ENCODE measurements around the gene AFAP1.

AFAP1 gene

DNA sequence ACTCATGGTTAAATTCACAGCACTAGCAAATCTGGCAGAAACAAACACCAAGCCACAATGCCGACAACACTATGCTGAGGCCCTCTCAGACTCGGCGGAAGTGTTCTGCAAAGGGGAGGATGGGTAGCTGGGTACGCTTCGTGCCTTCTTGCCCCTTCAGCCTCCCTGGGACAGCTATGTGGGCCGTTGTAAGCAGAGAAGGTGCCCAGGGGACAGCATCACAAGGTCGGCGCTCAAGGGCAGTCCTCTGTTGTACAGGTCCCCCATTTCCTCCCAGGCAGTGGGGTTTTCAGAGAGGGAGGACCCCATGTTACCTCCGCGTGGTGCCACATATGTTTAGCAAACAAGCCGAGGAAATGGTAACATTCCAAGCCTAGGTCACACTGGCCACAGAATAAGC, 173.6 kb downstream of the AFAP1 start:
- H2BK12ac ChIP-seq (ENCODE audit: low read length) = no peak overlapping the region
- H3K27me3 ChIP-seq (ENCODE audit: insufficient read depth, low read length) = no peaks in the 10 kb centered on the region
- H3K79me2 ChIP-seq (ENCODE audit: control insufficient read depth, insufficient read depth, low read length, poor library complexity) = no peaks in the 10 kb centered on the region
- no peak overlapping the region for H4K91ac ChIP-seq (ENCODE audit: low read depth, low read length)
- H4K8ac ChIP-seq (ENCODE audit: low read depth, low read length) = no peak overlapping the region
- H2AK5ac ChIP-seq (ENCODE audit: low read length) = no peak overlapping the region
- no peak overlapping the region for H3K14ac ChIP-seq (ENCODE audit: low read length)
- H3K4me3 ChIP-seq (ENCODE audit: low read depth, low read length) = no peak overlapping the region
- H2BK120ac ChIP-seq (ENCODE audit: insufficient read depth, low read length, poor library complexity) = no peak overlapping the region
- no CpG with 5 or more reads among the region's 11 CpGs for WGBS (ENCODE audit: extremely low coverage, insufficient coverage, insufficient read length)
- H3K9me3 ChIP-seq (ENCODE audit: insufficient read depth, low read depth, low read length) = no peaks in the 10 kb centered on the region
- no peak for DNase-seq
- H2BK5ac ChIP-seq (ENCODE audit: low read depth, low read length, poor library complexity) = no peak overlapping the region
- H3K79me1 ChIP-seq (ENCODE audit: low read length) = no peaks in the 10 kb centered on the region
- H3K18ac ChIP-seq (ENCODE audit: low read length) = no peak overlapping the region
- H3K4ac ChIP-seq (ENCODE audit: low read depth, low read length) = no peak overlapping the region
- no peak overlapping the region for H3K9ac ChIP-seq (ENCODE audit: low read length)
- H3K36me3 ChIP-seq (ENCODE audit: control insufficient read depth in 1 of 2, insufficient read depth in 2 of 2, low read length in 2 of 2) = peaks cover 63 to 71% of the 10 kb centered on the region in 2 experiments
- H3K27ac ChIP-seq (ENCODE audit: low read depth, low read length) = no peak overlapping the region
- no peak overlapping the region for H3K23ac ChIP-seq (ENCODE audit: low read length)
- H3K4me2 ChIP-seq (ENCODE audit: low read length) = no peak overlapping the region
- H2AFZ ChIP-seq (ENCODE audit: insufficient read depth, low read length, poor library complexity) = no peak overlapping the region
- peaks cover 9 to 11% of the 10 kb centered on the region in 2 experiments for H3K4me1 ChIP-seq (ENCODE audit: control insufficient read depth in 1 of 2, insufficient read depth in 2 of 2, low read length in 2 of 2)
- H4K12ac ChIP-seq (ENCODE audit: low read depth, low read length) = no peak overlapping the region

GRCh38 chr4:7765666-7766065, 174.0 kb downstream of the AFAP1 start:
- Histone ChIP-seq H3K79me2 (ENCODE audit: control insufficient read depth, insufficient read depth, low read length, poor library complexity) (no peaks in the 10 kb centered on the region), H2AFZ (ENCODE audit: insufficient read depth, low read length, poor library complexity) (no peak overlapping the region), H3K4ac (ENCODE audit: low read depth, low read length) (no peak overlapping the region), H2AK5ac (ENCODE audit: low read length) (no peak overlapping the region), H3K36me3 (ENCODE audit: control insufficient read depth in 1 of 2, insufficient read depth in 2 of 2, low read length in 2 of 2) (peaks cover 62 to 70% of the 10 kb centered on the region in 2 experiments), H3K27me3 (ENCODE audit: insufficient read depth, low read length) (no peaks in the 10 kb centered on the region), H3K18ac (ENCODE audit: low read length) (no peak overlapping the region), H3K9ac (ENCODE audit: low read length) (no peak overlapping the region), H3K14ac (ENCODE audit: low read length) (no peak overlapping the region), H4K91ac (ENCODE audit: low read depth, low read length) (no peak overlapping the region), H3K4me2 (ENCODE audit: low read length) (no peak overlapping the region), H3K9me3 (ENCODE audit: insufficient read depth, low read depth, low read length) (no peaks in the 10 kb centered on the region), H3K4me3 (ENCODE audit: low read depth, low read length) (no peak overlapping the region), H3K27ac (ENCODE audit: low read depth, low read length) (no peak overlapping the region), H4K12ac (ENCODE audit: low read depth, low read length) (no peak overlapping the region), H3K79me1 (ENCODE audit: low read length) (no peaks in the 10 kb centered on the region), H3K23ac (ENCODE audit: low read length) (no peak overlapping the region), H2BK12ac (ENCODE audit: low read length) (no peak overlapping the region), H2BK120ac (ENCODE audit: insufficient read depth, low read length, poor library complexity) (no peak overlapping the region), H4K8ac (ENCODE audit: low read depth, low read length) (no peak overlapping the region), H3K4me1 (ENCODE audit: control insufficient read depth in 1 of 2, insufficient read depth in 2 of 2, low read length in 2 of 2) (peaks cover 9 to 11% of the 10 kb centered on the region in 2 experiments), H2BK5ac (ENCODE audit: low read depth, low read length, poor library complexity) (no peak overlapping the region)
- no peak for DNase-seq
- WGBS (ENCODE audit: extremely low coverage, insufficient coverage, insufficient read length) = no CpG with 5 or more reads among the region's 12 CpGs

- H3K4me1 ChIP-seq (ENCODE audit: control insufficient read depth in 1 of 2, insufficient read depth in 2 of 2, low read length in 2 of 2) = peaks cover 9 to 11% of the 10 kb centered on the region in 2 experiments
- H3K14ac ChIP-seq (ENCODE audit: low read length) = no peak overlapping the region
- H4K12ac ChIP-seq (ENCODE audit: low read depth, low read length) = no peak overlapping the region
- no peak overlapping the region for H2AK5ac ChIP-seq (ENCODE audit: low read length)
- H3K36me3 ChIP-seq (ENCODE audit: control insufficient read depth in 1 of 2, insufficient read depth in 2 of 2, low read length in 2 of 2) = peaks cover 64 to 65% of the 10 kb centered on the region in 2 experiments
- no peaks in the 10 kb centered on the region for H3K79me1 ChIP-seq (ENCODE audit: low read length)
- no peaks in the 10 kb centered on the region for H3K27me3 ChIP-seq (ENCODE audit: insufficient read depth, low read length)
- H2AFZ ChIP-seq (ENCODE audit: insufficient read depth, low read length, poor library complexity) = no peak overlapping the region
- no peak overlapping the region for H3K4ac ChIP-seq (ENCODE audit: low read depth, low read length)
- H4K91ac ChIP-seq (ENCODE audit: low read depth, low read length) = no peak overlapping the region
- no peak overlapping the region for H3K27ac ChIP-seq (ENCODE audit: low read depth, low read length)
- no peak overlapping the region for H4K8ac ChIP-seq (ENCODE audit: low read depth, low read length)
- no peak overlapping the region for H3K4me3 ChIP-seq (ENCODE audit: low read depth, low read length)
- no peak overlapping the region for H2BK5ac ChIP-seq (ENCODE audit: low read depth, low read length, poor library complexity)
- H3K4me2 ChIP-seq (ENCODE audit: low read length) = no peak overlapping the region
- no peak overlapping the region for H3K23ac ChIP-seq (ENCODE audit: low read length)
- DNase-seq = no peak
- WGBS (ENCODE audit: extremely low coverage, insufficient coverage, insufficient read length) = no CpG with 5 or more reads among the region's 5 CpGs
- H3K9ac ChIP-seq (ENCODE audit: low read length) = no peak overlapping the region
- H2BK120ac ChIP-seq (ENCODE audit: insufficient read depth, low read length, poor library complexity) = no peak overlapping the region
- no peak overlapping the region for H2BK12ac ChIP-seq (ENCODE audit: low read length)
- no peaks in the 10 kb centered on the region for H3K9me3 ChIP-seq (ENCODE audit: insufficient read depth, low read depth, low read length)
- H3K79me2 ChIP-seq (ENCODE audit: control insufficient read depth, insufficient read depth, low read length, poor library complexity) = no peaks in the 10 kb centered on the region
- no peak overlapping the region for H3K18ac ChIP-seq (ENCODE audit: low read length)
Observed at GRCh38 chr4:7764466-7764865, 175.2 kb downstream of the AFAP1 start.

DNA sequence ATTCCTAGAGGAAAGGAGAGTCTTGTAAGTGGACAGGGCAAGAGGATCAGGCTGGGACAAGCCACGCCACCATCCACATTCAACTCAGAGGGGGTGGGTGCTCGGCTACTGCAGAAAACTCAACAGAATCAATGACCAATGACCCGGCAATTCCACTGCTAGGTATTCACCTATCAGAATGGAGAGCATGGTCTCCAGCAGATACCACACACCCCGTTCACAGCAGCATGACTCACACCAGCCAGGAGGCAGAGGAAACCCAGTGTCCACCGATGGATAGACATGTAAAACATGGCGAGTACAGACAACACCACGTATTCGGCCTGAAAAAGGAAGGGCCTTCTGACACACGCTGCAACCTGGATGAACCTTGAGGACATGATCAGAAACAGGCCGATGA, 175.9 kb downstream of the AFAP1 start:
- no peak overlapping the region for H2AFZ ChIP-seq (ENCODE audit: insufficient read depth, low read length, poor library complexity)
- H3K14ac ChIP-seq (ENCODE audit: low read length) = no peak overlapping the region
- no peaks in the 10 kb centered on the region for H3K27me3 ChIP-seq (ENCODE audit: insufficient read depth, low read length)
- no CpG with 5 or more reads among the region's 10 CpGs for WGBS (ENCODE audit: extremely low coverage, insufficient coverage, insufficient read length)
- H3K4me2 ChIP-seq (ENCODE audit: low read length) = no peak overlapping the region
- H4K91ac ChIP-seq (ENCODE audit: low read depth, low read length) = no peak overlapping the region
- no peak overlapping the region for H3K23ac ChIP-seq (ENCODE audit: low read length)
- no peak overlapping the region for H2AK5ac ChIP-seq (ENCODE audit: low read length)
- H3K18ac ChIP-seq (ENCODE audit: low read length) = peak overlapping the region; percentile 10
- peak; percentile 53 to 54 for DNase-seq
- no peak overlapping the region for H3K27ac ChIP-seq (ENCODE audit: low read depth, low read length)
- no peak overlapping the region for H4K8ac ChIP-seq (ENCODE audit: low read depth, low read length)
- H2BK120ac ChIP-seq (ENCODE audit: insufficient read depth, low read length, poor library complexity) = no peak overlapping the region
- no peak overlapping the region for H2BK12ac ChIP-seq (ENCODE audit: low read length)
- no peak overlapping the region for H3K4me3 ChIP-seq (ENCODE audit: low read depth, low read length)
- peaks cover 57 to 59% of the 10 kb centered on the region in 2 experiments for H3K36me3 ChIP-seq (ENCODE audit: control insufficient read depth in 1 of 2, insufficient read depth in 2 of 2, low read length in 2 of 2)
- H2BK5ac ChIP-seq (ENCODE audit: low read depth, low read length, poor library complexity) = no peak overlapping the region
- no peak overlapping the region for H4K12ac ChIP-seq (ENCODE audit: low read depth, low read length)
- H3K79me1 ChIP-seq (ENCODE audit: low read length) = no peaks in the 10 kb centered on the region
- H3K4ac ChIP-seq (ENCODE audit: low read depth, low read length) = no peak overlapping the region
- peaks cover 9 to 11% of the 10 kb centered on the region in 2 experiments for H3K4me1 ChIP-seq (ENCODE audit: control insufficient read depth in 1 of 2, insufficient read depth in 2 of 2, low read length in 2 of 2)
- H3K79me2 ChIP-seq (ENCODE audit: control insufficient read depth, insufficient read depth, low read length, poor library complexity) = no peaks in the 10 kb centered on the region
- H3K9me3 ChIP-seq (ENCODE audit: insufficient read depth, low read depth, low read length) = no peaks in the 10 kb centered on the region
- H3K9ac ChIP-seq (ENCODE audit: low read length) = no peak overlapping the region
